HFF-Myc (cell line): ENCODE results near the gene TTBK1.

Experiments
- DNase-seq: peaks from one replicate; pipeline ENCODE4 v3.0.0-alpha.2; 2011; ENCODE audit warnings: low read depth; ENCODE audit errors: extremely low read depth
- H3K4me3 ChIP-seq: replicated peaks from 2 replicates; pipeline ENCODE4 v1.5.1; 2011; ENCODE audit warnings: low read depth, mild to moderate bottlenecking, control low read depth, low read length
- TF ChIP-seq, protein P1 (sequence below): IDR thresholded peaks from 2 replicates; pipeline ENCODE4 v1.5.1; 2012; ENCODE audit warnings: mild to moderate bottlenecking, low read depth, low read length, control low read depth; ENCODE audit errors: missing control alignments

The TTBK1 gene

DNA sequence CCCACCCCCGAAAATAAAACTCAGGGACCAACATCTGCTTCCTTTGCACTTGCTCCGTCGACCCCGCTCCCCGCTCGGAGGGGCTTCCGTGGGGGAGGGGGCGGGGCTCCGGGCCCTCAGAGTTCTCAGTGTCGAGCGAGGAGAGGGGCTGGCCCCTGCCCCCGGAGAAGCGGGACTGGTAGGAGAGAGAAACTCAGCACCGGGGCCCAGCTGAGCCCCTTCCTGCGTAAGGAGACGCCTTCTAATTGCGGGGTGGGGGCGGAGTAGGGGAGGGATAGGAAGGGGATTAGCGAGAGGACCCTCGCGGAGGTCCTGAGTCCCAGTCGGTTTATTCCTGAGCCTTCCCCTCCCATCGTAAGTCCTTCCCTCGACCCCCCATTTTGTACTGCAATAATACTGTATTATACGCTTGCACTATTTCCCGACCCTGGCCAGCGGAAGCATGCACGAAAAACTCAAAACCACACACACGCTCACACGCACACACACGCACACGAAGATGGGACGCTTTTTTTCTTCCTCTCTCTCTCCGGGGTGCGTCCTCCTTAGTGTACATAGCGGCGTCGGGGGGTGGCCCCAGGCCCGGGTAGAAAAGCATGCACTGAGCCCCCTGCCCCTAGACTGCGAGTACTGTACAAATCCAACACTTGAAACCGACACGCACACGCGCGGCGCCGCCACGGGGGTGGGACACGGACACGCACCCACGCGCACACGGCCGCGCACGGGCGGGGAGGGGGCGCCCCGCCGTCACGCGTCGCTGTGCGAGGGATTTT lies 32.7 kb downstream of the TTBK1 start:
- TF ChIP-seq, protein P1, sequence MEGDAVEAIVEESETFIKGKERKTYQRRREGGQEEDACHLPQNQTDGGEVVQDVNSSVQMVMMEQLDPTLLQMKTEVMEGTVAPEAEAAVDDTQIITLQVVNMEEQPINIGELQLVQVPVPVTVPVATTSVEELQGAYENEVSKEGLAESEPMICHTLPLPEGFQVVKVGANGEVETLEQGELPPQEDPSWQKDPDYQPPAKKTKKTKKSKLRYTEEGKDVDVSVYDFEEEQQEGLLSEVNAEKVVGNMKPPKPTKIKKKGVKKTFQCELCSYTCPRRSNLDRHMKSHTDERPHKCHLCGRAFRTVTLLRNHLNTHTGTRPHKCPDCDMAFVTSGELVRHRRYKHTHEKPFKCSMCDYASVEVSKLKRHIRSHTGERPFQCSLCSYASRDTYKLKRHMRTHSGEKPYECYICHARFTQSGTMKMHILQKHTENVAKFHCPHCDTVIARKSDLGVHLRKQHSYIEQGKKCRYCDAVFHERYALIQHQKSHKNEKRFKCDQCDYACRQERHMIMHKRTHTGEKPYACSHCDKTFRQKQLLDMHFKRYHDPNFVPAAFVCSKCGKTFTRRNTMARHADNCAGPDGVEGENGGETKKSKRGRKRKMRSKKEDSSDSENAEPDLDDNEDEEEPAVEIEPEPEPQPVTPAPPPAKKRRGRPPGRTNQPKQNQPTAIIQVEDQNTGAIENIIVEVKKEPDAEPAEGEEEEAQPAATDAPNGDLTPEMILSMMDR, result no peak
- no peak for DNase-seq
- H3K4me3 ChIP-seq, result no peak overlapping the region

DNA sequence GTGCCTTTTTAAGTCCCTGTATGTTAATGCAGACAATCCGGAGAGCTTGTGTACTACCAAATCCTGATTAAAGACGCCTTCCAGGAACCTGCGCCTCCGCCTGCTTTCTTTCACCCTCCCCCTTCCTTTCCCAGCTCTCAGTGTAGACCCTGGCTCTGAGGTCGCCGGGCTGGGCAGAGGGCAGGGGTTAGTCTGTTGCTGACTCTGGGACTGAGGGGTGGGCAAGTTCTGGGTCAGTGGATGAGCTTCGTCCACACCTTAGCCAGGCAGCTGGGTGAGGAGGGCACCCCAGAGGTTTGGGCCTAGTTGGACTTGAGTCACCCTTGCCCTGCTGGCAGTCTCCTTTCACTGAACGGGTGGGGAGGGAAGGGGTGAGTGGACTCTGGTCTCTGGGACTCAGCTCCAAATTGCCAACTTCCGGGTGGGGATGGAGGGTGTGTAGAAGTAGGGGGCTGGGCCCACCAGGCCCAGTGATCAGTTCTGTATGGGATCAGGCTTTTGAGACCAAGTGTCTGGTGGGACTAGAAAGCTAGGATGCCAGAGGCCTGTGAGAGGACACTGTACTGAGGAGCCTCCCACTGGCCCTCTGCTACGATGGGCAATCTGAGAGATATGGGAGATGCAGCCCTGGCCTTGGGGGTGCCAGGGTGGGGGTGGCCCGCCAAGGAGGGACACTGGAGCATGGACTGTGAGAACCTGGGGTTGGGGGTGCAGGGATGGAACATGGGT lies 33.5 kb downstream of the TTBK1 start:
- DNase-seq, result no peak
- TF ChIP-seq, protein P1, result no peak
- H3K4me3 ChIP-seq, result no peak overlapping the region

DNA sequence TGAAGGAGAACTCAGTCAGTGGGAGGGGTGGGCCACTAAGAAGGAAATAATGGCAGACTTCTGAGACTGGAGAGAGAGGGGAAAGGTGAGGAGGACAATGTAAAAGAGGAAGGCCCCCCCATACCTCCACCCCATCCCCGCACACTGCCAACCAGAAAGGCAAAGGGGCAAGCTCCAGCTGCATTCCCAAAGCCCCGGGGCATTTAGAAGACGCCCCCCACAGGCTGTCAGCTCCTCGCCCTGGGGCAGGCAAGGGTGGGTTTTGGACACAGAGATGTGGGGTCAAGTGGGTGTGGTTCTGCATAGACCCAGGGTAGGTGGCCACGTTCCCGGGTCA lies 34.0 kb downstream of the TTBK1 start:
- no peak overlapping the region for H3K4me3 ChIP-seq
- TF ChIP-seq, protein P1, result no peak
- no peak for DNase-seq

DNA sequence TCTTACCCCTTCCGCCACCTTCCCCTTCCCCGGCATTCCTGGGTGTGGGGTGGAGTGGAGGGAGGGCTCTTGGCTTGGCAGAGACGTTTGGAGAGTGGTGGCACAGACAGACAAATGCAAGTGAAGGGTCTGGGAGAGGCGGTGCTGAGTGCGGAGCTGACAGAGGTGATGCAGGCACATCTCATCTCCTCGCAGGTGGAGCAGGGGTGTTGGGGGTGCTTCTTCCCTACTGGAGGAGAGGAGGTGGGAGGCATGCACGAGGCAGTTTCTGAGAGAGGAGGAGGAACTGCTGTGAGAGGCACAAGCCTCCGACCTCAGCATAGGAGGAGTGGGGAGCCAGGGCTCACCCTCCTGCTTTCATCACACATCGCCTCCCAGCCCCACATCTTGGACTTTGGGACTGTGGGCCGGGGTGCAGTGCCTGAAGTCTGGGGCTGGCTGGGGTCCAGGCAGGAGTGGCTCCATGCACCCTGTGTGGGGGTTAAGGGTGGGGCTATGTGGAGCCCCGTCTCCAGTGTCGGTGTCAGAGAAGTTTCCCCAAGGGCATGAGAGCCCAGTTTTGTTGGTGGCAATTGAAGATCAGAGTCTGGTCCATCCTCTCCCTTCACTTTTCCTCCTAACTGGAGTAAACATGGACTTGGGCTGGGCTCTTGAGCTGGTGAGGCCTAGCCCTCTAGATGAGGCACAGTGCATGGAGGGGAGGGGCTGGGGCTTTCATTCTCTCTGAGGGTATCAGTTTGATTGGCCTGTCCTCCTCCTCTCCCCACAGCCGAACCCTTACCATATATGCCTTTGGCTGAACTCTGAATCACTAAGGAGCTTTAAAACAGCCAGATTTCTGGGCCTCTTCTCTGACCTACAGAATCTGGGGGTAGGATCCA lies 34.6 kb downstream of the TTBK1 start:
- no peak for DNase-seq
- H3K4me3 ChIP-seq, result no peak overlapping the region
- TF ChIP-seq, protein P1, result no peak

DNA sequence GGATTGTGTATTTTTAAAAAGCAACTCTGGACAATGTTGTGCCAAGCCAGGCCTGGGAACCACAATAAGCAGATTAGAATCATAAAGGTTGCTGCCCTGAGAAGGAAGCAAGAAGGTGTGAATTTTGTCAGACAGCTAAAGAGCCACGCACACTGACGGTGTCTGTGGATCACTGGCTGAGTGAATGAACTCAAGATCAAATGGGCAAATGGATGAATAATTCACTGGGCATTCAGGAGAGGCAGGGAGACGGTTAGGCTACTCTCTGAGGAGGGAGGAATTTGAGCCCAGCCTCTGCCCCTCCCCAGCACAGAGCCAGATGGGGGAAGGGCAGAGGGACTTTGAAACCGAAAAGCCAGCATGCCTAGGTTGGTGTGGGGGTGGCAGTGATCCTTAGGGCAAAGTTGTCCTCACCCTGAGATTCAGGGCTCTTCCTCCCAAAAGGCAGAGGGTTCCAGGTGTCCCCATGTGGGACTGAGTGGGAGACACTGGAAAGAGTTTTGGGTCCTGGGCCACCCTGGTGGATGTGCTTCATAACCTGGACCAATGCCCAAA lies 35.3 kb downstream of the TTBK1 start:
- DNase-seq, result no peak
- TF ChIP-seq, protein P1, result no peak
- no peak overlapping the region for H3K4me3 ChIP-seq

DNA sequence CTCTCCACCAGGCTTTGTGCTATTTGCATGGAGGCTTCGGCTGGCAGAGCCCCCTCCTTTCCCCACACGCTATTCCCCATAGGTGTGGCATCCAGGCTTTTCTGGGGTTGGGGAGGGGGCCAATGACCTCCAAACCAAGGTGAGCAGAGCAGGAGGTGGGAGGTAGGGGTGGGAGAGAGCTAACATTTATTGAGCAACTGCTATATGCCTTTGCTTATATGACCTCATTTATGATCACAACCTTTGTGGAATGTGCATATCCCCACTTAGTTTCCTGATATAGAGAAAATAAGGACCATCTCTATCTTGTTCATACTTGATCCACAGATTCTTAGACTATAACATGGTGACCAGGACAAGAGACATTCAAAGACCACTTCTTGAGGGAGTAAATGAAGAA lies 37.0 kb downstream of the TTBK1 start:
- no peak for DNase-seq
- no peak overlapping the region for H3K4me3 ChIP-seq
- TF ChIP-seq, protein P1, result no peak
